Hematopoietic multipotent progenitor cell treated with erythropoietin and hydrocortisone succinate and interleukin-3 and kit ligand, for 17 days (in vitro differentiated cells): ENCODE data around the gene EML4.

Source experiments
- DNase-seq: peaks from one replicate; pipeline ENCODE4 v3.0.0-alpha.2; 2015; ENCODE audit warnings: low spot score

The EML4 gene

GRCh38 chr2:42195559-42195958 is 26.4 kb downstream of the EML4 start:
- DNase-seq, result no peak

GRCh38 chr2:42196070-42196402 is 26.9 kb downstream of the EML4 start:
- DNase-seq, result no peak

GRCh38 chr2:42196403-42197267 is 27.5 kb downstream of the EML4 start:
- DNase-seq, result peak; percentile 49

- no peak for DNase-seq
Measured at GRCh38 chr2:42197792-42198191, 28.6 kb downstream of the EML4 start.

GRCh38 chr2:42198466-42198865 is 29.3 kb downstream of the EML4 start:
- DNase-seq, result no peak

GRCh38 chr2:42199002-42199401 is 29.8 kb downstream of the EML4 start:
- no peak for DNase-seq

GRCh38 chr2:42199626-42200025 is 30.5 kb downstream of the EML4 start:
- no peak for DNase-seq

GRCh38 chr2:42200926-42201855 is 32.0 kb downstream of the EML4 start:
- no peak for DNase-seq

- DNase-seq, result no peak
Measured at GRCh38 chr2:42202634-42203008, 33.5 kb downstream of the EML4 start.

GRCh38 chr2:42203792-42204191 is 34.6 kb downstream of the EML4 start:
- no peak for DNase-seq

GRCh38 chr2:42205337-42205736 is 36.2 kb downstream of the EML4 start:
- DNase-seq, result no peak

- no peak for DNase-seq
Measured at GRCh38 chr2:42207826-42208225, 38.7 kb downstream of the EML4 start.

- DNase-seq, result no peak
Measured at GRCh38 chr2:42210203-42210602, 41.0 kb downstream of the EML4 start.

- no peak for DNase-seq
Measured at GRCh38 chr2:42211291-42211690, 42.1 kb downstream of the EML4 start.

- no peak for DNase-seq
Measured at GRCh38 chr2:42214669-42215068, 45.5 kb downstream of the EML4 start.

GRCh38 chr2:42216694-42217093 is 47.5 kb downstream of the EML4 start:
- no peak for DNase-seq

GRCh38 chr2:42217307-42217706 is 48.2 kb downstream of the EML4 start:
- no peak for DNase-seq

- no peak for DNase-seq
Measured at GRCh38 chr2:42217914-42218313, 48.8 kb downstream of the EML4 start.

- no peak for DNase-seq
Measured at GRCh38 chr2:42218712-42219111, 49.6 kb downstream of the EML4 start.

GRCh38 chr2:42219160-42219559 is 50.0 kb downstream of the EML4 start:
- no peak for DNase-seq

- no peak for DNase-seq
Measured at GRCh38 chr2:42220566-42220965, 51.4 kb downstream of the EML4 start.

GRCh38 chr2:42223067-42223854 is 54.1 kb downstream of the EML4 start:
- DNase-seq, result no peak
